Measurements from ENCODE around the gene MAP3K5.

Gene MAP3K5

GRCh38 chr6:136544326-136544725, 248.0 kb downstream of the MAP3K5 start:
- TF ChIP-seq, protein P1, sequence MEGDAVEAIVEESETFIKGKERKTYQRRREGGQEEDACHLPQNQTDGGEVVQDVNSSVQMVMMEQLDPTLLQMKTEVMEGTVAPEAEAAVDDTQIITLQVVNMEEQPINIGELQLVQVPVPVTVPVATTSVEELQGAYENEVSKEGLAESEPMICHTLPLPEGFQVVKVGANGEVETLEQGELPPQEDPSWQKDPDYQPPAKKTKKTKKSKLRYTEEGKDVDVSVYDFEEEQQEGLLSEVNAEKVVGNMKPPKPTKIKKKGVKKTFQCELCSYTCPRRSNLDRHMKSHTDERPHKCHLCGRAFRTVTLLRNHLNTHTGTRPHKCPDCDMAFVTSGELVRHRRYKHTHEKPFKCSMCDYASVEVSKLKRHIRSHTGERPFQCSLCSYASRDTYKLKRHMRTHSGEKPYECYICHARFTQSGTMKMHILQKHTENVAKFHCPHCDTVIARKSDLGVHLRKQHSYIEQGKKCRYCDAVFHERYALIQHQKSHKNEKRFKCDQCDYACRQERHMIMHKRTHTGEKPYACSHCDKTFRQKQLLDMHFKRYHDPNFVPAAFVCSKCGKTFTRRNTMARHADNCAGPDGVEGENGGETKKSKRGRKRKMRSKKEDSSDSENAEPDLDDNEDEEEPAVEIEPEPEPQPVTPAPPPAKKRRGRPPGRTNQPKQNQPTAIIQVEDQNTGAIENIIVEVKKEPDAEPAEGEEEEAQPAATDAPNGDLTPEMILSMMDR (IDR thresholded peaks at IDR 0.05; ENCODE audit: extremely low read depth, insufficient read depth, missing control alignments) = no peak
- DNase-seq (ENCODE audit: low spot score) = no peak
- in situ Hi-C loops (cut with MboI; ENCODE audit: low pct_unique_long_range_greater_than_20kb, low sequenced_read_pairs, unreplicated experiment) = no loop called here

- TF ChIP-seq, protein P1 (IDR thresholded peaks at IDR 0.05; ENCODE audit: extremely low read depth, insufficient read depth, missing control alignments) = no peak
- DNase-seq (ENCODE audit: low spot score) = no peak
- in situ Hi-C loops (cut with MboI; ENCODE audit: low pct_unique_long_range_greater_than_20kb, low sequenced_read_pairs, unreplicated experiment) = no loop called here
These were observed 250.9 kb downstream of the MAP3K5 start for GRCh38 chr6:136541395-136541794.

- no peak for DNase-seq (ENCODE audit: low spot score)
- in situ Hi-C loops (cut with MboI; ENCODE audit: low pct_unique_long_range_greater_than_20kb, low sequenced_read_pairs, unreplicated experiment) = no loop called here
- TF ChIP-seq, protein P1 (IDR thresholded peaks at IDR 0.05; ENCODE audit: extremely low read depth, insufficient read depth, missing control alignments) = no peak
These were observed 252.2 kb downstream of the MAP3K5 start for GRCh38 chr6:136539967-136540652.

DNA sequence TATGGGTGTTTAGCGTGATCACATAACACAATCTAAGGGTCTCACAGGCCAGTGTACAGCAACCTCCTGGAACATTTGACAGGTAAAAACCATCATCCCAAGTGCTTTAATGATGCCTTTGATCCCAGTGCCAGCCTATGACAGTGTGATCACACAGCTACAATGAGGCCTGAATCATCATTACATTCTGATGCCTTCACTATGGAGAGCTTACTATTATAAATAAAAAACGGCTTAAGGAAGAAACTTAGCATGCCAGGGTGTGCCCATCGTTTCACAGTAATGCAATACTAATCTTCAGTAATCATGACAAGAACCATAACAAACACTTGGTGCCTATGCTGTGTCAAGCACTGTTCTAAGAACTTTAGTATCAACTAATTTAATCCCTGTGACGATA, 253.4 kb downstream of the MAP3K5 start:
- TF ChIP-seq, protein P1 (IDR thresholded peaks at IDR 0.05; ENCODE audit: extremely low read depth, insufficient read depth, missing control alignments) = no peak
- in situ Hi-C loops (cut with MboI; ENCODE audit: low pct_unique_long_range_greater_than_20kb, low sequenced_read_pairs, unreplicated experiment) = no loop called here
- DNase-seq (ENCODE audit: low spot score) = no peak

DNA sequence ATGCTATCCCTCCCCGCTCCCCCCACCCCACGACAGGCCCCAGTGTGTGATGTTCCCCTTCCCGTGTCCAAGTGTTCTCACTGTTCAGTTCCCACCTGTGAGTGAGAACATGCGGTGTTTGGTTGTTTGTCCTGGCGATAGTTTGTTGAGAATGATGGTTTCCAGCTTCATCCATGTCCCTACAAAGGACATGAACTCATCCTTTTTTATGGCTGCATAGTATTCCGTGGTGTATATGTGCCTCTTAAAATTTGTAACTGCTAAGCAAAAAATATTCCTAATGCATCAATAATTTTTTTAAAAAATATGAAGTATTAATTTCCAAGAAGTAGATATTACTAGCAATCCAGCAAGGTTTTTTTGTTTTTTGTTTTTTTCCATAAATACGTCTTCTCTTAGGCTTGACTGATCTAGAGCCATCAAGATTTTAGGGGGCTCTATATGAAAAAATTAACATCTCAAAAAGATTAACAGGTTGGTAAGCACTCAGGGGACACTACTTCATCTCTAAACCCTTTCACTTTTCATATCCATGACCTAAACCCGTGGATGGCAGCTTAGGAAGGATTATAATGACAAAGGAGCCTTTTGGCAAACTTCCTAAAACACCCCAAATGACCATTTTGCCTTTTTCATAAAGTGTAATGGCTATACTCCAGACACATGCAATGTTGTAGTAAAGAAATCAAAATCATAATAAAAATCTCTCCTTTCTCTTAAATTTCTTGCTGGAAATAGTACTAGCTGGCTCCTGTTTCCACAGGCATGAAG, 256.2 kb downstream of the MAP3K5 start:
- TF ChIP-seq, protein P1 (IDR thresholded peaks at IDR 0.05; ENCODE audit: extremely low read depth, insufficient read depth, missing control alignments) = no peak
- in situ Hi-C loops (cut with MboI; ENCODE audit: low pct_unique_long_range_greater_than_20kb, low sequenced_read_pairs, unreplicated experiment) = no loop called here
- no peak for DNase-seq (ENCODE audit: low spot score)

- TF ChIP-seq, protein P1 (IDR thresholded peaks at IDR 0.05; ENCODE audit: extremely low read depth, insufficient read depth, missing control alignments) = no peak
- in situ Hi-C loops (cut with MboI; ENCODE audit: low pct_unique_long_range_greater_than_20kb, low sequenced_read_pairs, unreplicated experiment) = no loop called here
- no peak for DNase-seq (ENCODE audit: low spot score)
These were observed 257.1 kb downstream of the MAP3K5 start for GRCh38 chr6:136535017-136535765.
